Mucosa of rectum (tissue), 2 donors: ENCODE data around the gene KTN1.

Experiments
- H3K27ac ChIP-seq, 2 donors: one replicate each; pipeline ENCODE4 v1.7.0; 2013; ENCODE audit warnings: inconsistent platforms in 2 of 2, low read depth in 2 of 2, low read length in 2 of 2
- H3K27me3 ChIP-seq, 2 donors: one replicate each; pipeline ENCODE4 v1.7.0; 2013; ENCODE audit warnings: low read length in 2 of 2; ENCODE audit not compliant: control insufficient read depth in 2 of 2, insufficient read depth in 2 of 2
- H3K36me3 ChIP-seq, 2 donors: one replicate each; pipeline ENCODE4 v1.7.0; 2013; ENCODE audit warnings: low read length in 2 of 2; ENCODE audit not compliant: control insufficient read depth in 2 of 2, insufficient read depth in 2 of 2
- H3K4me1 ChIP-seq, 2 donors: one replicate each; pipeline ENCODE4 v1.7.0; 2013; ENCODE audit warnings: low read length in 2 of 2, mild to moderate bottlenecking in 1 of 2; ENCODE audit not compliant: control insufficient read depth in 2 of 2, insufficient read depth in 2 of 2
- H3K4me3 ChIP-seq, 2 donors: one replicate each; pipeline ENCODE4 v1.7.0; 2013; ENCODE audit warnings: low read length in 2 of 2
- H3K9ac ChIP-seq, 2 donors: one replicate each; pipeline ENCODE4 v1.7.0; 2013; ENCODE audit warnings: low read length in 2 of 2, low read depth in 1 of 2, mild to moderate bottlenecking in 1 of 2
- H3K9me3 ChIP-seq, 2 donors: one replicate each; pipeline ENCODE4 v1.7.0; 2013; ENCODE audit warnings: low read length in 2 of 2; ENCODE audit not compliant: control insufficient read depth in 2 of 2
- donor health status: healthy.
- donor health status: Normal muscosa, but diverticular disease.

The KTN1 gene

DNA sequence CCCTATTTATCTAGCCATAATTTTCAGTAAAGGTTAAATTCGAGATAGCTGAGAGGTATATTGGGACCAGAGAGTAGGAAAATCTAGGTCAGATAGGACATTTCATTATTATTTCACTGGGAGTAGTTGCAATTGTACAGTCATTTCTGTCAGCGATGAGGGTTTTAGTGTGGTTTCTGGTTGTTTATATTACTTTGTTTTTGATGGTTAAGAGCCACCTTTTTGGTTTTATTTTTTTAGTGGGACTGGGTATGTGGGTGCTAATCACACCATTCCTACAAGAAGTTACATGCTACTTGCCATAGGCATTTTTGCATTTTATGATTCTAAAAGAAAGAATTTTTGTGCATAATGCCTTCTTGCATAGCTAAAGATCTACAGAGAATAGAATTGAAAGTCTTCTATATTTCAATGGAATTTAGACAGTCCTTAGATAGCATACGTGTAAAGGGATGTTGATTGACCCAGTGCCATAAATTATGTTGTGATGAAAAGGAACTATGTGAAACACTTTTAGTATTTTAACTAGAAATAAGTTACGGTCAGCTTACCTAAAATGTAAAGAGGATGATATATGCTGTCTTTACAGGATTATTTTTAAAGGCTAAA is 85.2 kb downstream of the KTN1 start:
- Histone ChIP-seq H3K27me3 (no peaks in the 10 kb centered on the region), H3K4me3 (no peak overlapping the region), H3K9ac (no peak overlapping the region), H3K36me3 (peaks cover 29 to 30% of the 10 kb centered on the region in 2 donors), H3K27ac (no peak overlapping the region), H3K4me1 (no peaks in the 10 kb centered on the region), H3K9me3 (no peaks in the 10 kb centered on the region)

- no peaks in the 10 kb centered on the region for H3K9me3 ChIP-seq
- peaks cover 43 to 44% of the 10 kb centered on the region in 2 donors for H3K36me3 ChIP-seq
- no peak overlapping the region for H3K27ac ChIP-seq
- H3K4me3 ChIP-seq, result no peak overlapping the region
- H3K27me3 ChIP-seq, result no peaks in the 10 kb centered on the region
- H3K4me1 ChIP-seq, result no peaks in the 10 kb centered on the region
- no peak overlapping the region for H3K9ac ChIP-seq
Measured at GRCh38 chr14:55667801-55668200, 87.8 kb downstream of the KTN1 start.

GRCh38 chr14:55671641-55672040 is 91.6 kb downstream of the KTN1 start:
- H3K27ac ChIP-seq, result no peak overlapping the region
- peaks cover 56% of the 10 kb centered on the region in 2 donors for H3K36me3 ChIP-seq
- H3K4me3 ChIP-seq, result no peak overlapping the region
- H3K27me3 ChIP-seq, result no peaks in the 10 kb centered on the region
- no peaks in the 10 kb centered on the region for H3K4me1 ChIP-seq
- H3K9me3 ChIP-seq, result no peaks in the 10 kb centered on the region
- H3K9ac ChIP-seq, result no peak overlapping the region

DNA sequence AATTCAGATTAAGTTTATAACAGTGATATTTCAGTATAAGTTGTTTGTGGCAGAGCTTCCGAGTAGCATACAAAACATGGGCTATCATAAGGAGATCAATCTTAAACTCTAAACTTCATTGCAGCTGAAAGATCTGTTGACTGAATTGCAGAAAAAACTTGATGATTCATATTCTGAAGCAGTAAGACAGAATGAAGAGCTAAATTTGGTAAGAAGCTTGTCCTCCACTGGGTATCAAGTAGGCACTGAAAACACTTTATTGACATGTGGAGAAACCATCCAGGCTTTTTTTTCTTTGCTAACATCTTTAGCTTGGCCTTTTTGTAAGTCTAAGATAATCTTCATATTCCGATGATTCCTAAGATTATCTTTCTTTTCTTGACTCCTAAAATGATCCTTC is 93.0 kb downstream of the KTN1 start:
- Histone ChIP-seq H3K4me3 (no peak overlapping the region), H3K36me3 (peaks cover 53 to 55% of the 10 kb centered on the region in 2 donors), H3K4me1 (no peaks in the 10 kb centered on the region), H3K9ac (no peak overlapping the region), H3K27ac (no peak overlapping the region), H3K9me3 (no peaks in the 10 kb centered on the region), H3K27me3 (no peaks in the 10 kb centered on the region)

GRCh38 chr14:55681096-55681495 is 101.1 kb downstream of the KTN1 start:
- Histone ChIP-seq H3K9me3 (no peaks in the 10 kb centered on the region), H3K27ac (no peak overlapping the region), H3K4me1 (no peaks in the 10 kb centered on the region), H3K36me3 (peaks cover 44 to 55% of the 10 kb centered on the region in 2 donors), H3K9ac (no peak overlapping the region), H3K4me3 (no peak overlapping the region), H3K27me3 (no peaks in the 10 kb centered on the region)

DNA sequence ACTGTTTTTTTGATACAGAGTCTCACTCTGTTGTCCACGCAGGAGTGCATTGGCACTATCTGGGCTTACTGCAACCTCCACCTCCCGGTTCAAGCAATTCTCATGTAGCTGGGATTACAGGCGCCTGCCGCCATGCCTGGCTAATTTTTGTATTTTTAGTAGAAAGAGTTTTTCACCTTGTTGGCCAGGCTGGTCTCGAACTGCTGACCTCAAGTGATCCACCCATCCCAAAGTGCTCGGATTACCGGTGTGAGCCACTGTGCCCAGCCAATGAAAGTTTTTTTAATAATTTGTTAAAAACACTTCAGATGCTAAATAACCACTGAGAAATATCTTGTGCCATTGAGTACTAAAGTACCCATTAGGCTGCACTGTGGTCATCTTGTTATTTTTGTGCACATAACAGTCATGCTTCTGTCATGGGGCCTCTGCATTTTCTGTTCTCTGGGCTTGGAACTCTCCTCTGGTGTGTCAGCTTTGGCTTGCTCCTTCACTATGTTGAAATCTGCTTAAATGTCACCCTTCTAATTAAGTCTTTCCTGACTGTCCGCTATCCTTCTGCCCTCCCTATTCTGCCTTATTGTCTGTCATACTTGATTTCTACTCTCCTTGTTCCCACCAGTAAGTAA is 105.1 kb downstream of the KTN1 start:
- no peaks in the 10 kb centered on the region for H3K9me3 ChIP-seq
- H3K4me3 ChIP-seq, result no peak overlapping the region
- no peaks in the 10 kb centered on the region for H3K27me3 ChIP-seq
- H3K9ac ChIP-seq, result no peak overlapping the region
- H3K4me1 ChIP-seq, result no peaks in the 10 kb centered on the region
- no peak overlapping the region for H3K27ac ChIP-seq
- H3K36me3 ChIP-seq, result peaks cover 33 to 38% of the 10 kb centered on the region in 2 donors

GRCh38 chr14:55686713-55687112 is 106.7 kb downstream of the KTN1 start:
- H3K9me3 ChIP-seq, result no peaks in the 10 kb centered on the region
- peaks cover 20 to 27% of the 10 kb centered on the region in 2 donors for H3K36me3 ChIP-seq
- H3K27ac ChIP-seq, result no peak overlapping the region
- H3K4me1 ChIP-seq, result no peaks in the 10 kb centered on the region
- no peaks in the 10 kb centered on the region for H3K27me3 ChIP-seq
- no peak overlapping the region for H3K4me3 ChIP-seq
- H3K9ac ChIP-seq, result no peak overlapping the region

DNA sequence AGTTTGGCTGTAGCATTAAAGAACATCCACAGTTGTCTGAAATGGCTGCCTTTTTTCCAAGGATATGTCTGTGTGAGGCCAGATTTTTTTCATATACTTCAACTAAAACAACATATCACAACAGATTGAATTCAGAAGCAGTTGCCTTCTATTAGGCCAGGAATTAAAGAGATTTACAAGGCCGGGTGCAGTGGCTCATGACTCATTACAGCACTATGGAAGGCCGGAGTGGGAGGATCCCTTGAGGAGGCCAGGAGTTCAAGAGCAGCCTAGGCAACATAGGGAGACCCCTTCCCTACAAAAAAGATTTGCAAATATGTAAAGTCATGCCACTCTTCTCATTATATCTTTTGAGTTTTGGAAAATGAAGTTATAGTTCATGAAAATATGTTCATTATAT is 108.6 kb downstream of the KTN1 start:
- no peaks in the 10 kb centered on the region for H3K9me3 ChIP-seq
- no peaks in the 10 kb centered on the region for H3K27me3 ChIP-seq
- H3K9ac ChIP-seq, result no peak overlapping the region
- no peak overlapping the region for H3K4me3 ChIP-seq
- H3K27ac ChIP-seq, result no peak overlapping the region
- peaks cover 17 to 18% of the 10 kb centered on the region in 2 donors for H3K36me3 ChIP-seq
- H3K4me1 ChIP-seq, result no peaks in the 10 kb centered on the region

- H3K27ac ChIP-seq, result no peak overlapping the region
Measured at GRCh38 chr14:55689981-55690871, 110.2 kb downstream of the KTN1 start.

DNA sequence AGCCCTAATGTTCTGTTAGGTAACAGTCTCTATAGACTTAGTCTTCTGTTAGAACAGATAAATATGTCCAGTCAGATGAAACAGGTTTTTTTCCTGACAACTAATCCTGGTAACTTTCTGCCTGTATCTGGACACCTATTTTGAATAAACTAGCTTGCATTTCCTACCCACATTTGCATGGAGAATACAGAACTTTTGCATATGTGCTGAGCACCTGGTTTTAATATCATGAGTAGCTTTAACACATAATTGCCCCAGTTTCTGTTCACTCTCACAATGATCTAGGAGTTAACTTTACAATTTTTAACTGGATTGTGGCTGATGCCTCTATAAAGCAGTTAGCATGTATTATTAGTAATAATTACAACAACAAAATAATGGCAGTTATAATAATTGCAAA is 111.7 kb downstream of the KTN1 start:
- Histone ChIP-seq H3K27me3 (no peaks in the 10 kb centered on the region), H3K4me3 (no peak overlapping the region), H3K9me3 (no peaks in the 10 kb centered on the region), H3K9ac (no peak overlapping the region), H3K27ac (no peak overlapping the region), H3K4me1 (peaks cover 10 to 12% of the 10 kb centered on the region in 2 donors), H3K36me3 (peaks cover 0 to 4% of the 10 kb centered on the region in 2 donors)

More at GRCh38 chr14:55689981-55690871, 110.2 kb downstream of the KTN1 start:
- H3K36me3 ChIP-seq, result peaks cover 9 to 11% of the 10 kb centered on the region in 2 donors
- no peaks in the 10 kb centered on the region for H3K27me3 ChIP-seq
- H3K9me3 ChIP-seq, result no peaks in the 10 kb centered on the region
- no peak overlapping the region for H3K4me3 ChIP-seq
- no peak overlapping the region for H3K9ac ChIP-seq
- no peaks in the 10 kb centered on the region for H3K4me1 ChIP-seq
